Activated CD8-positive, alpha-beta memory T cell treated with anti-CD3 and anti-CD28 coated beads for 1 hour (primary cell): ENCODE data around the gene CACNA1H.

Experiments used
- DNase-seq, 2 donors: peaks; one replicate each; pipeline ENCODE4 v3.0.0-alpha.2; 2020; ENCODE audit warnings: low read depth in 1 of 2; ENCODE audit errors: extremely low read depth in 1 of 2

Gene CACNA1H

GRCh38 chr16:1206326-1206725 is 53.4 kb downstream of the CACNA1H start:
- no peak for DNase-seq

- no peak for DNase-seq
Measured at GRCh38 chr16:1206786-1207185, 53.9 kb downstream of the CACNA1H start.

GRCh38 chr16:1208239-1208830 is 55.4 kb downstream of the CACNA1H start:
- DNase-seq, result no peak

GRCh38 chr16:1209081-1209480 is 56.2 kb downstream of the CACNA1H start:
- DNase-seq, result no peak

GRCh38 chr16:1210461-1210860 is 57.6 kb downstream of the CACNA1H start:
- DNase-seq, result no peak

GRCh38 chr16:1211451-1212268 is 58.8 kb downstream of the CACNA1H start:
- no peak for DNase-seq

- no peak for DNase-seq
Measured at GRCh38 chr16:1212616-1213194, 59.8 kb downstream of the CACNA1H start.

- no peak for DNase-seq
Measured at GRCh38 chr16:1213231-1213630, 60.3 kb downstream of the CACNA1H start.

GRCh38 chr16:1213796-1214372 is 61.0 kb downstream of the CACNA1H start:
- DNase-seq, result no peak

GRCh38 chr16:1214719-1215118 is 61.8 kb downstream of the CACNA1H start:
- no peak for DNase-seq

- DNase-seq, result no peak
Measured at GRCh38 chr16:1215574-1216295, 62.8 kb downstream of the CACNA1H start.

GRCh38 chr16:1216296-1216619 is 63.4 kb downstream of the CACNA1H start:
- no peak for DNase-seq

GRCh38 chr16:1216681-1217400 is 63.9 kb downstream of the CACNA1H start:
- no peak for DNase-seq

GRCh38 chr16:1217526-1217925 is 64.6 kb downstream of the CACNA1H start:
- DNase-seq, result no peak

- DNase-seq, result no peak
Measured at GRCh38 chr16:1218061-1218929, 65.4 kb downstream of the CACNA1H start.

- no peak for DNase-seq
Measured at GRCh38 chr16:1218930-1219611, 66.2 kb downstream of the CACNA1H start.

- no peak for DNase-seq
Measured at GRCh38 chr16:1220098-1220728, 67.3 kb downstream of the CACNA1H start.

- no peak for DNase-seq
Measured at GRCh38 chr16:1220841-1221627, 68.1 kb downstream of the CACNA1H start.
